NCI-H1694 (cell line): ENCODE results near the gene CALHM2.
A peak's percentile ranks its signal among the peaks of the same experiment; 100 is the strongest.
"Not testable (repeated sequence)": the region's sequence is repeated elsewhere in the genome, so short reads cannot be mapped to it uniquely, and the experiment has no call there.

ENCODE experiments used
- DNase-seq: peaks from one replicate; lab custom pipeline; 2025; lab: John Stamatoyannopoulos, UW

Gene CALHM2, protein sequence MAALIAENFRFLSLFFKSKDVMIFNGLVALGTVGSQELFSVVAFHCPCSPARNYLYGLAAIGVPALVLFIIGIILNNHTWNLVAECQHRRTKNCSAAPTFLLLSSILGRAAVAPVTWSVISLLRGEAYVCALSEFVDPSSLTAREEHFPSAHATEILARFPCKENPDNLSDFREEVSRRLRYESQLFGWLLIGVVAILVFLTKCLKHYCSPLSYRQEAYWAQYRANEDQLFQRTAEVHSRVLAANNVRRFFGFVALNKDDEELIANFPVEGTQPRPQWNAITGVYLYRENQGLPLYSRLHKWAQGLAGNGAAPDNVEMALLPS

DNA sequence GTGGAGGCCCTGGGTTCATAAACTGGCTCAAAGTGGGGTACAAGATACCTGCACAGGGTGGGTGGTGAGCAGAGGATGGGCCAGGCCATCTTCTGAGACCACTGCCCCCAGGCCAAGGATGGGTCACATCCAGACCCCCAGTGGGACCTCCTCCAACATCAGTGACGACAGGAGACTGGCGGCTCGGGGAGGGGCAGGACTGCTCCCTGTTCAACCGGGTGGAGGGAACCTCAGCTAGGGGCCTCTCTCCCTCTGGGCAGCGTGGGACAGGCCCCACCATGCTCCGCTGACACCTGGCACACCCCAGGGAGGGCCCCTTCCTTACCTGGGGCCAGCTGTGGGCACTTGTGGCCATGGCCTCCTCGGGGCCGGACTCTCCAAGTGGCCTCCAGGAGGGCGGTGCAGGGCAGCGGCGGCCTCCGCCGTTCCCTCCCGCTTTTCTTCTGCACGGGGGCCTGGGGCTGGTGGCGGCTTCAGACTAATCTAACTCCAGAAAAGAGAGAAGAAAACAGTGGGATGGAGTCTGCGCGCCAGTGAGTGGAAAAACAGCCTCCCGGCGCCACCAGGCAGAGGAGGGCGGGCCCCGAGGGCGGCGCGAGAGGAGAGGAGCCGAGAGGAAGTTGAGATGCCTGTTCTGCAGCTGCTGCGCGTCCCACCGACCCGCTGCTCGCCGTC, at the start of gene CALHM2:
CALHM2 (minus strand) TSS at position 540 of the 675 bp plus-strand sequence. CDS start 2,429 bp downstream, outside the sequence.
- no peak for DNase-seq

DNA sequence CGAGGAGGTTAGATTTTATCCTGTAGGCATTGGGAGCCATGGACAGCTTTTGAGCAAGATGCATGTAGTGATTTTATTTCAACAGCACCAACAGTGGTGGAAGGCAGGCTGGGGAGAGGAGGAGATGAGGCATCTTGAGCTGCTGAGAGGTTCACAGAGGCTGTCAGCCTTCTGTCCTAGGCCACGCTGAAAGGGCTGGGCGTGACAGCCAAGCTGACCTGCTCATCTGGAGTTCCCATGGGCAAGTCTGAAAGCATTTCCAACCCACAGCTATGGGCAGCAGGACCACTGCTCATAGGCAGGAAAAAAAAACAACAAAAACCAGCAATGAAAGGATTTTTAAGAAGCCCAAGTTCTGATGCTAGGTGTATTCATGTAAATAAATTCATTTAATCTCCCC, 49.0 kb upstream of the CALHM2 start:
- DNase-seq: no peak

DNA sequence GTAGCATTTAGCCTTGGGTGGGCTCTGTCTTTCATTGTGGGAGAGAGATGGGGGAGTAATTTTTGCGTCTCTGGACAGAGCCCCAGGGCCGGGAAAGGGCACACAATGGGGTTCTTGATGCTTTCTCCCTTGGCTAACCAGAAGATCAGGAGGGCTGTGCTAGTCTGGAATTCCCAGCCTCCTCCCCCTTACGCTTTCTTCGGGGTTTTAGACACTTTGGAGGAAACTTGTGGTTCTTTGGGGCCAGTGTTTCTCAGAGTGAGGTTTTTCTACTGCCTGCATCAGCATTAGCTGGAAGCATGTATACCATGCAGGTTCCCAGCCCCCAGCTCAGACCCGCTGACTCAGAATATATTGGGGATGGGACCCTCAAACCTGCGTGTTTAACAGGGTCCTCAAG, 48.3 kb upstream of the CALHM2 start:
- no peak for DNase-seq

DNA sequence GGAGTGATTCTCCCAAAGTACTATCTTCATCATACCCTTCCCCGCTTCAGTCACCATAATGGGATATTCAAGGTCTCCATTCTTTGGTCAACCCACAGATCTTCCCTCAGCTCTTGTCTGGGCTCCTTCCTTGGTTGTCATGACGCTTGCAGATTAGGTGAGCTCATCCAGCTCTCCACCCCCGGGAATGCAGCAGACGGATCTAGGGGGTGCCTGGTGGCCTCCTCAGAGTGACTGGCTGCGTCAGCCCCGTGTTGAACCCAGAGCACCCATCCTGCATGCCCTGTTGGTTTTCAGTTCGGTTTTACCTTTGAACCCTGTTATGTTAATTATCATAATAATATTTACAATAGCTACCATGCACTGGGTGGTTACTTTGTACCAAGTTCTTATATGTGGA, 47.7 kb upstream of the CALHM2 start:
- no peak for DNase-seq

DNA sequence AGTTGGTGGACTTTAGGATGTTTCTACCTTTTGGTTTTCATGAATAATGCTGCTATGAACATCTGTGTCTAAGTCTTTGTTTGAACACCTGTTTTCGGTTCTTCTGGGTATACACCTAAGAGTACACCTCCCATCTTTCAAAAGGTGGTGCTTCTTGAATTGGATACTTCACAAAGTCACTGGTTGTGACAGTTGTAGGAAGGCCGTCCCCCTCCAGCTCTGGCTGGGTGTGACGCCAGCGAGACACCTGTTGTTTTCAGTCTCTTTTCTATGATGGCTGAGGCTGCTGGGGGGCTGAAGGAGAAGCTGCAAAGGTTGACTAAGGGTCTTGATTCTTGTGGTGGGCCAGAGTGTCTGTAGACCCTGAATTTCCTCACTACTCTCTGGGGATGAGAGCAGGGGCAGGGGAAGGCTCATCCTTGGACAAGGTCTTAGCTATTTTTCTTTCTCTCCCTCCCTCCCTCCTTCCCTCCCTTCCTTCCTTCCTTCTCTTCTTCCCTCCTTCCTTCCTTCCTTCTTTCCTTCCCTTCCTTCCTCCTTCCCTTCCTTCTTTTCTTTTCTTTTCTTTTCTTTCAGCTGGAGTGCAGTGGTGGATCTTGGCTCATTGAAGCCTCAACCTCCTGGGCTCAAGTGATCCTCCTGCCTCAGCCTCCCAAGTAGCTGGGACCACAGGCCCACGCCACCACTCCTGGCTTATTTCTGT, 46.9 kb upstream of the CALHM2 start:
- DNase-seq: no peak

DNA sequence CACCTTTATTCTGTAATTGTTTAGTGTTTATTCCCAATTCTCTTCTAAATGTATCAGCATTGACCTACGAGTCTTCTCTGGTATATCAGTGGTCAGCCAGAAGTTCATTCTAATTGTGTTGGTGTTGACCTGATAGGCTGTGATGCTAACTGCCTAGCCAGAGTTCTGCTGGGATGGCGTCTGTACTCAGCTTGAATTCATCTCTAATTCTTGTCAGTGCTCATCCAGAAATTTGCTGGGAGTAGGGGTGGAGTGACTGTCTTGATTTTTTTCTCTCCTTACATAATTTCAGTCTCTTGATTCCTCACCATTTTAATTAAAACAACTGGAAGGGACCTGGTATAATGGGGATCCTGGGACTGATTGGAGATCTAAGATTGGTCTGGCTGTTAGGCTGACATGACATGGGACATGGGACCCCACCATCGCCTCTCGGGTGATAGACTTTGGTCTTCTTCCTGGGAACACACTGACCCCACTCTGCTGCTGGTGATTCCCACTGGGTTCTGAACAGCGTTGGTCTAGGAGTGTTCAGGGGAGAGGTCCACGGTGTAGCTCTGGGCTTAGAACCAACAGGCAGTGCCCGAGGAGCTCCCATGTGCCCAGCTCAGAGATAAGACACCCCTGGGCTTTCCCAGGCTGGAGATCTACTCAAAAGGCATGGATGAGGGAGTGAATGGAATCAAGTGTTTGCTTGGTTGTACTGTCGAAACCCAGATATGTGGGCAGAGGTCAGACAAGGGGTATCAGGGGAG, 45.2 kb upstream of the CALHM2 start:
- no peak for DNase-seq

DNA sequence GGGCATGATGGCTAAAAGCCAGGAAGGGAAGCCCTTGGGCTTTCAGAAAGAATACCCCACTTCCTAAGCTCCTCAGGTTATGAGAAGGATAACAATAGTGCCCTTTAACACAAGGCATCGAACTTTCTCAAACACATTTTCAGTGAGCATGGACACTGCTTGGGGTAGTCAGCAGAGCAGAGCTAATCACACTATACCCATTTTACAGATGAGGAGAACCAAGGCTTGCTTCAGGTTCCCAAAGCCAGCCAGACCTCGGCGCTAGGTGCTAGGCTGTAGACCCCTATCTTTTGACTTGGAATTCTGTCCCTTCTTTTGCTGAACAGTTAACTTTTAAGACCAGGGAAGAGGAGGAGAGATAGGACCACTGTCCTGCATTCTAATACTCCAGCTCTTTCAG, 43.2 kb upstream of the CALHM2 start:
- no peak for DNase-seq

DNA sequence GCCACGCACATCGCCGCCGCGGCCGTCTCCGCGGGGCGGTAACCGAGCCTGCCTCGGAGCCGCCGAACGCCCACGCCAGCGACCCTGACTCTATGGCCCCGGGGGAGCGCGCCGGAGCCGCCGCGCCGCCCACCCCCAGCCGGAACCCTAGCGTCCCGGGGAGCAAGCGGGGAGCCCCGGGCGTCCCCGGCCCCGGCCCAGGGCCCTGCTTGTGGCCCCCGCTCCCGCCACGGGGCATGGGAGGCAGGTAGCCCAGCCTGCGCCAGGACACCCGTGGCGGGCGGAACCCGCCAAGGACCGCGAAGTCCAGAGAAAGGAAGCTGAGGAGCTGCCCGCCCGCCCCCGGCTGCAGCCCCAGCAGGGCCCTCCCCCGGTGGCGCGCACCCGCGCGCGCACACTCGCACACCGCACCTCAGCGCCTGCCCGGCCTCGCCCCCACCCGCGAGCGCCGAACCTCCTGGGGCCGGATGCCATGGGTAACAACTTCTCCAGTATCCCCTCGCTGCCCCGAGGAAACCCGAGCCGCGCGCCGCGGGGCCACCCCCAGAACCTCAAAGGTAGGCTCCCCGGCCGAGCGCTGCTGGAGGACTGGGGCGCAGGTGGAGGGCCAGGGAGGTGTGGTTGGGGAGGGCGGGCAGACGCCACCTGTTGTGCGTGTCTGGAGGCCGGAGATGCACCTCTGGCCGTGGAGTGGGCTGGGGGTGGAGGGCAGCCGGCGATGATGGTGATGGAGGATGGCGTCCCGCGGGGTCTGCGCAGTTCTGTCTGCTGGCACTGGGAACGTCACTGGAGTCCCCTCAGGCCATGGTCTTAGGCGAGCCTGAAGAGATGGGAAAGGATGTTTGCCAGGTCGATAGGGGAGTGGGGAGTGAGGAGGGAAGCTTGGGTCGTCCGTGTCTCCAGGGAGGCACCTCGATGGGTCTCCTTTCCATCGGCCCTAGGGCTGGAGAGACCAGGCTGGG, 42.0 kb upstream of the CALHM2 start:
- no peak for DNase-seq

DNA sequence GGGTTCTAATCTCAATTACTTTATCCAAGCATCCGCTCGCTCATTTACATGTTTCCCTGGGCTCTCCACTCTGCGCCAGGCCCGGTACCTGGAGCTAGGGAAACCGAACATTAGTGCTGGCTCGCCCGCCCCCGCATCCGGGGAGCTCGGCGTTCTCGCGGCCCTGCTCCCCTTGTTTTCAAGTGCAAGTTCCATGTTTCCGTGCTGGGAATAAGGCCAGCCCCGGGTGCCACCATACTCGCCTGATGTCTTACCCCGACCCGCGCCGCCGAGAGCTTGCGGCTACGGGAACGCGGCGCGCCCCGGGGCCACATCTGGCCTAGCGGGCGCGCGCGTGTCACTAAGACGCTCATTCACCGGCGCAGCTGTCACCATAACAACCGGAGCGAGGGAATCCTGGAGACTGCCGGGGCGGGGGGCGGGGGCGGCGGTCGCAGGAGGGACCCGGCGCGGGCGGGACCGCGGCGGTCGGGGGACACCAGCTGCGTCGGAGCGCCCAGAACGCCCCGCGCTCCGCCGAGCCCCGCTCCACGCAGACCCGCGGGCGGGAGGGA, 41.3 kb upstream of the CALHM2 start, which contains the start of gene NEURL1:
NEURL1 (plus strand) TSS at position 344 of the 554 bp plus-strand sequence. CDS start 683 bp downstream, outside the sequence.
- no peak for DNase-seq

DNA sequence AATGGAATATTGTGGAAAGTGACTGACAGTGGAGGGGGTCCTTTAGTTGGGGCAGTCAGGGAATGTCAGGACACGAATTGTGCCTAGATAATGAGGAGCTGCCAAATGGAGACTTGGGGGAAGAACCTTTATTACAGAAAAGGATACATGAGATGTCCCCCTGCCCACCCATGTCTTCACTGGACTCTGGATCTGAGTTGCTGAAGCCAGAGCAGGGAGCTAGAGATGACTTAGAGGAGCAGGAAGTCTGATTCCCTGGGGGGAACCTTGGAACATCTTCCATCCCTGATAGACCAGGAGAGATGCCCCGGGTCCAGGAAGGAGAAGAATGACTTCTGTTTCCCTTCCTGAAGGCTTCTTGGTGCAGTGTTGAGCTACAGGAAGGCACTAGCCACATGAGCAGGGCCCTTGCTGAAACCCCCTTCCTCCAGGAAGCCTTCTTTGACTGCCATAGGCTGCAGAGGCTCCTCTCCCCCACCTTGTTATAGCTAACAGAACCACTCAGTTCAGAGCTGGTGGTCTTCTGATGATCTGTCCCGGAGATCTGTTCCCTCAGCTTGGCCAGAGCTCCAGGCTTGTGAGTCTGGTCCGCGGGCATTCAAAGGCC, 40.6 kb upstream of the CALHM2 start:
- no peak for DNase-seq

DNA sequence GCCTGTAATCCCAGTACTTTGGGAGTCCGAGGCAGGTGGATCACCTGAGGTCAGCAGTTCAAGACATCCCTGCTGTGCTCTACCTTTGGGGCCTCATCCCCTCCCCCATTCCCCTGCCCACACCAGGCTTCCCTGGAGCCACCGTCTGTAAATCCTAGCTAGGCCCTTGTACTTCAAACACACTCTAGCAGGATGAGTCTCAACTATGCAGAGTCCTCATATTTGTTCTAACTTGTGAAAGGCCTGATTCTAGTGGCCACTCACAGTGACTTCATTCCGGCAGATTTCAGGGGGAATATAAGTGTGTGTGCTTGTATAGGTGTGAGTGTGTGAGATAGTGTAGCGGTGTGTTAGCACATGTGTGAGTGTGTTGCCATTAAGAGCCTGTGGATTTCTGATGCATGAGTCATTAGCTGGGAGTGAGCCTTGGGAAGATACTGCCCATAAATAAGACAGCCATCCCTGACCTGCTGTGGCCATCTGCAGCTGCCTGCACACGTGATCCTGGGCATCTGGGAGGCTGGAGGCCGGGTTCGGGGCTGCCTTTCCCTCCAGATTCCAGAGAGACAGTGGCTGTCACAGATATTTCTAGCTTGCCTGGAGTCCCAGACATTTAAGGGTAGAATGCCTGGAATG, 39.7 kb upstream of the CALHM2 start:
- no peak for DNase-seq

DNA sequence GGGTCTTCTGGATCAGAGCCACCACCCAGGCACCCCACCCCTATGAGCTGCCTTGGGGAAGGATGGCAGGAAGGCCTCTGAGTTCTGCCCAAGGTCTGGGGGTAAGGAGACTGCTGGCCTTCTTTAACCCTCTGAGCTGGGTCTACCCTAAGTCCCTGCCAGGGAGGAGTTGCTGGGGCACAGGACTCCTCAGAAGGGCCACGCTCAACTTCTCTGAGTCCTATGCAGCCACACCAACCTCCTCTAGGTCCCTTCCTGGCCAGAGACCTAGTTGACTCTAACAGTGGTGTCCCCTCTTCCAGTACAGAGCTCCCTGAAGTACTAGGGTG, 38.8 kb upstream of the CALHM2 start:
- no peak for DNase-seq

DNA sequence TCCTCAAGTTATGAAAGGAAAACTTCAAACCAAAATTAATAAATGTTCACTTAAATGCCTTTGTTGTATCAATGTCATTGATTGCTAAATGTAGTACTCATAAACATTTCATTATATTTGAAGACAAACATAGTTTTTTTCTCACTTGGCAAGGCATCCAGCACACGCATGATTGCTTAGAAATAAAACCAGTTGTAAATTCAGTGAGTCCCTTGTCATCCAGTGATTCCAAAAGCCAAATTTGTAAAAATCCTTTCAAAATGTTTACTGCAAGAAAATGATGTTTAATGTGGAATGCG, 35.2 kb upstream of the CALHM2 start:
- no peak for DNase-seq

DNA sequence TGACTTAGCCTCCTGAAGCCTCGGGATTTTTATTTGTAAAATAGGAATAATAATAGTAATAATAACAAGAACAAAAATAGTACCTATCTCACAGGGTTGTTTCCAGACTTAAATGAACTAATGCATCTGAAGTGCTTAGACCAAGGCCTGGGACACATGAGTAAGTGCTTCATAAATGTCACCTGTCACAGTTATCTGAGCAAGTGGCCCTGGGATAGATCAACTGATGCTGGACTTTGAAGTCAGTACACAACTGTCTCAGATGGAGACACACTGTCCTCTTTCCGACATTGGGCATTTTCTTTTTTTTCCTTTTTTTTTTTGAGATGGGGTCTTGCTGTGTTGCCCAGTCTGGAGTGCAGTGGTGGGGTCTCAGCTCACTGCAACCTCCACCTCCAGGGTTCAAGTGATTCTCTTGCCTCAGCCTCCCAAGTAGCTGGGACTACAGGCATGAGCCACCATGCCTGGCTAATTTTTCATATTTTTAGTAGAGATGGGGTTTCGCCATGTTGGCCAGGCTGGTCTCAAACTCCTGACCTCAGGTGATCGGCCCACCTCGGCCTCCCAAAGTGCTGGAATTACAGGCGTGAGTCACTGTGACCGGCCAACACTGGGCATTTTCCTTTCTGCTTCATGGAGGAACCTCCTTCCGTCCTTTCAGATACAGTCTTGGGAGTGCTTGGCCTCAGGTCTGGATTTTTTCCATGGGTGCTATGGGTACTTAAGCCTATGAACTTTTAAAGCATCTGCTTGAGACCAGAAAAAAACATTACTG, 34.7 kb upstream of the CALHM2 start:
- DNase-seq: not testable (repeated sequence)

DNA sequence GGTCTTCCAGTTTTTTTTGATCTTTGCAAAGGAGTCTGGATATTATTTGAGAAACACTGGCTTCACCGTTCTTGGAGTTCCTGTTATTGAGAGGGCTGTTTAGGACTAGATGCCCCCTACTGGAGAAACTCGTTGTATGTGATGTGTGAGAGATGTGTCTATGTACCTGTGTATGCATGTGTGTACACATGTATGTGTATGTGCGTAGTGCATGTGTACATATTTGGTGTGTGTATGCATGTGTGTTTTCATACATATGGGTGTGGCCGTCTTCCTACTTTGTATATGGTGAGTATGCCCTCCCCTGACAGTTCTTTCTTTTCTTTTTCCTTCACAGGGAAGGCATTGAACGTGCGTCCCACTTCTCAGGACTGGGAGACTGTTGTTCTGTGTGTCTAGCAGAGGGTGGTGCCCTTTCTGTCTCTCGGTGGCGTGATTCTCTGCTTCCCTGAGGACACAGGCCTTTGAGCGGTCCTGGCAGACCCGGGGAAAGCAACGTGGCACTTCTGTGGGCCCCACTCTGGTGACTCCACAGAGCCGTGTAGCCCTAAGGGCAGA, 29.9 kb upstream of the CALHM2 start:
- DNase-seq: peak; percentile 67

DNA sequence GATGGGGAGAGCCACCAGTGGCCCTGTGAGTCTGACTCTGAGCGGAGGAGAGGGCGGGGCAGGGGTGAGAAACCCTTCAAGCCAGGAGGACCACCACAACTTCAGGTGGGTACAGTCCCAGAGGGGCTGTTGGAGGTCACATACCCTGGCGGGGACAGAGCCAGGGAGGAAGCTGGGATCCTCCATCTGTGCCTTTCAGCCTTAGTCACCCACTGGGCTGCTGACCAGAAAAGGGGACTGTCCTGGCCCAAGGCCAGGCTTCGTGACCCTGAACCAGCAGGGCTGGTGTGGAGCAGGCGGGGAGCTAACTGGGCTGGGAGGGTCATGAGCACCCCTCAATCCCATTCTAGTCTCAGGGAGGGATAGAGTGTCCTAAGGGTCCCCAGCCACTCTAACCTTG, 28.4 kb upstream of the CALHM2 start:
- DNase-seq: no peak

DNA sequence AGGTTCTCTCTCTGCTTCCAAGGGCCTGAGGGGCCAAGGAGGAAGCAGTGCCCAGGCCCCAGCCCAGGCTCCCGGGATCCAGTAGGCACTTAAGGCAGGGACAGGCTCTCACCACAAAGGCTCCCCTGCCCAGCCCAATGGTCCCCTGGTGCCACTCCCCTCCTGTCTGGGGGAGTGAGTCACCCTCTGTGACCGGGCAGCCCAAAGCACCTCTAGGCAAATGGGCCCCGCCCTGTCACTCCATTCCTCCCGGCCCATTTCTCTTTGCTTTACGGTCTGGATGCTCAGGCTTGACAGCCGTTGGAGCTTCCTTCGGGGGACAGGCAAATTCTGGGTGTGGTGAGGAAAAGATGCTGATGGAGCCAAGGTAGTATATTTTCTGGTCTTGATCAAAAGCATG, 27.0 kb upstream of the CALHM2 start, which contains the start of gene CALHM3:
CALHM3 (minus strand) TSS at position 106 of the 400 bp plus-strand sequence. CDS start 208 bp downstream, outside the sequence.
- DNase-seq: no peak

DNA sequence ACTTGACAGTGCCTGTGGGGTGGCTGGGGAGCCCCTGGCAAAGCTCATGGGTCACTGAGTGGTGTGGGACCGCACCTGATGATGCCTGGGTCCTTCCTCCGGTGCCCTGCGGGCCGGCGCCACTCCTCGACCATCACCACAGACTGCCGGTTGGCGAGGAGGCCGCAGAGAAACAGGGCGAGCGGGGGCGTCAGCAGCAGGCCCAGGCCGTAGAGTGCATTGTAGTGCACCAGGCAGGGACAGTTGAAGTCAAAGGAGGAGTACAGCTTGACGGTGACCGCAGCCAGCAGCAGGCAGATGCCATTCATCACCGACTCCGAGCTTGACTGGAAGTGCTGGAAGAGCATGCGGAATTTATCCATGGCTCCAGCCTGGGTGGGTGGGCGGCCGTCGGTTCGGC, 26.5 kb upstream of the CALHM2 start:
- no peak for DNase-seq
